OCI-LY3 (cell line): ENCODE data around the gene KDELR3.

ENCODE experiments used
- H2AFZ ChIP-seq: fragments of 200-600, 300-600 bp; shearing (Covaris generic); 2 replicates; pipeline ENCODE4 v1.6.0; 2014; ENCODE audit warnings: antibody characterized with exemption, low read depth, low read length
- H3K27ac ChIP-seq: fragments of 200-600, 300-600 bp; sonication (generic); 2 replicates; pipeline ENCODE4 v1.5.1; 2014; ENCODE audit warnings: mild to moderate bottlenecking, low read length, moderate library complexity, mixed read lengths
- H3K27me3 ChIP-seq: fragments of 200-600, 300-600 bp; sonication (generic); 2 replicates; pipeline ENCODE4 v1.6.1; 2014; ENCODE audit warnings: low read depth, low read length, mixed read lengths
- H3K36me3 ChIP-seq: fragments of 200-600, 300-600 bp; sonication (generic); replicated peaks from 2 replicates; pipeline ENCODE3; 2014; ENCODE audit warnings: low read depth, low read length, mixed read lengths
- H3K4me1 ChIP-seq: fragments of 300-600, 200-600 bp; sonication (generic); 2 replicates; pipeline ENCODE4 v1.6.1; 2014; ENCODE audit warnings: low read length, mixed read lengths
- H3K4me2 ChIP-seq: fragments of 200-600, 300-600 bp; sonication (generic); 2 replicates; pipeline ENCODE4 v1.6.1; 2014; ENCODE audit warnings: low read length, mixed read lengths
- H3K4me3 ChIP-seq: fragments of 300-600, 200-600 bp; sonication (generic); 2 replicates; pipeline ENCODE4 v1.5.1; 2014; ENCODE audit warnings: antibody characterized with exemption, mild to moderate bottlenecking, low read length, moderate library complexity
- H3K79me2 ChIP-seq: fragments of 300-600, 200-600 bp; shearing (Covaris generic); 2 replicates; pipeline ENCODE4 v1.6.1; 2014; ENCODE audit warnings: mild to moderate bottlenecking, low read length, mixed read lengths
- H3K9ac ChIP-seq: fragments of 300-600, 200-600 bp; shearing (Covaris generic); 2 replicates; pipeline ENCODE4 v1.6.0; 2014; ENCODE audit warnings: mild to moderate bottlenecking, low read length, moderate library complexity
- H3K9me3 ChIP-seq: fragments of 200-600, 300-600 bp; shearing (Covaris generic); 2 replicates; pipeline ENCODE4 v1.6.1; 2014; ENCODE audit warnings: low read length, mixed read lengths; ENCODE audit not compliant: insufficient read depth
- H4K20me1 ChIP-seq: fragments of 200-600, 300-600 bp; sonication (generic); 2 replicates; pipeline ENCODE4 v1.6.1; 2016; ENCODE audit warnings: low read length, mixed read lengths; ENCODE audit not compliant: insufficient read depth
- CTCF ChIP-seq: fragments of 200-600, 300-600 bp; sonication (generic); IDR thresholded peaks from 2 replicates; pipeline ENCODE4 v1.5.1; 2014; ENCODE audit warnings: antibody characterized with exemption, low read length, low read depth
- EZH2phosphoT487 ChIP-seq: fragments of 200-600 bp; shearing (Covaris generic); IDR thresholded peaks from 2 replicates; pipeline ENCODE4 v1.6.1; 2018; ENCODE audit warnings: antibody characterized with exemption, mixed run types, low read depth

The KDELR3 gene

GRCh38 chr22:38524429-38524828 lies 56.5 kb downstream of the KDELR3 start:
- Histone ChIP-seq H3K36me3 (no peaks in the 10 kb centered on the region), H3K79me2 (no peaks in the 10 kb centered on the region), H3K4me1 (no peaks in the 10 kb centered on the region), H3K27ac (no peak overlapping the region), H3K9me3 (no peaks in the 10 kb centered on the region), H3K4me2 (no peak overlapping the region), H3K27me3 (no peaks in the 10 kb centered on the region), H3K9ac (no peak overlapping the region), H2AFZ (no peak overlapping the region), H4K20me1 (no peaks in the 10 kb centered on the region), H3K4me3 (no peak overlapping the region)
- no peak for TF ChIP-seq EZH2phosphoT487
- no peak for TF ChIP-seq CTCF

GRCh38 chr22:38531251-38531938 lies 63.5 kb downstream of the KDELR3 start:
- Histone ChIP-seq H3K79me2 (no peaks in the 10 kb centered on the region), H3K4me2 (0 out of 2 replicates have a peak overlapping the region, but pooled peaks have one; percentile 2), H2AFZ (no peak overlapping the region), H3K36me3 (no peaks in the 10 kb centered on the region), H3K9me3 (no peaks in the 10 kb centered on the region), H3K4me3 (no peak overlapping the region), H4K20me1 (no peaks in the 10 kb centered on the region), H3K9ac (no peak overlapping the region), H3K4me1 (peaks cover 5% of the 10 kb centered on the region), H3K27ac (no peak overlapping the region), H3K27me3 (no peaks in the 10 kb centered on the region)
- TF ChIP-seq CTCF, result no peak
- TF ChIP-seq EZH2phosphoT487, result no peak
